CD4-positive, alpha-beta T cell treated with Interleukin-15 for 1 hour (primary cell): Measurements from ENCODE around the gene OR3A1.
"Not testable (repeated sequence)": the region's sequence is repeated elsewhere in the genome, so short reads cannot be mapped to it uniquely, and the experiment has no call there.

Source experiments
- DNase-seq: peaks from one replicate; pipeline ENCODE4 v3.0.0-alpha.2; 2020

Gene OR3A1

GRCh38 chr17:3298260-3298659 is at the start of gene OR3A1:
TSS of gene OR3A1 (minus strand) at chr17:3298360. CDS start at chr17:3292582, 5,778 bp downstream.
- no peak for DNase-seq

DNA sequence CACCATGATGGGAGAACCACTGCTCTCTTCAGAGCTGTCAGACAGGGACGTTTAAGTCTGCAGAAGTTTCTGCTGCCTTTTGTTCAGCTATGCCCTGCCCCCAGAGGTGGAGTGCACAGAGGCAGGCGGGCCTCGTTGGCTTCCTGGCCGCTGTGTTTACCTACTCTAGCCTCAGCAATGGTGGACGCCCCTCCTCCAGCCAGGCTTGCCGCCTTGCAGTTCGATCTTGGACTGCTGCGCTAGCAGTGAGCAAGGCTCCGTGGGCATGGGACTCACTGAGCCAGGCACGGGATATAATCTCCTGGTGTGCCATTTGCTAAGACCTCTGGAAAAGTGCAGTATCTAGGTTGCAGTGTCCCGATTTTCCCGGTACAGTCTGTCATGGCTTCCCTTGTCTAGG is 44.6 kb upstream of the OR3A1 start:
- not testable (repeated sequence) for DNase-seq

- no peak for DNase-seq
Observed at GRCh38 chr17:3335876-3336275, 37.7 kb upstream of the OR3A1 start.

- no peak for DNase-seq
Observed at GRCh38 chr17:3318336-3318735, 20.2 kb upstream of the OR3A1 start.

DNA sequence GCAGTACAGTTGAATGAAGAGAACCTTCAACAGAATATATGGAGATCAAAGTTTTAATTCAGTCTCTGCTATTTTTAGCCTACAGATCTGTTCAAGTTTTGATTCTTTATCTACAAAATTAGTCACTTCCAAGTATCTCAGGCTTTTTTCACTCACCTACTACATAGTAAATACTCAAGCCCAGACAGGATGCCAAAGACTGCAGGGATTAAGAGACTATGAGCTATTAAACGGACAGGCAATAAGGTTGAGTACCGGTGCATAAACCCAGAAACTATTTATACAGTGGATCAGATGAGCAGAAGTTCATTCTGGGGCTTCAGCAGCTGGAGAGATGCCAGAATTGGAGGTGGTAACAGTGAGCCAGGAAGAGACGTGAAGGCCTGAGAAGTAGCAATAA is 18.7 kb upstream of the OR3A1 start:
- no peak for DNase-seq

DNA sequence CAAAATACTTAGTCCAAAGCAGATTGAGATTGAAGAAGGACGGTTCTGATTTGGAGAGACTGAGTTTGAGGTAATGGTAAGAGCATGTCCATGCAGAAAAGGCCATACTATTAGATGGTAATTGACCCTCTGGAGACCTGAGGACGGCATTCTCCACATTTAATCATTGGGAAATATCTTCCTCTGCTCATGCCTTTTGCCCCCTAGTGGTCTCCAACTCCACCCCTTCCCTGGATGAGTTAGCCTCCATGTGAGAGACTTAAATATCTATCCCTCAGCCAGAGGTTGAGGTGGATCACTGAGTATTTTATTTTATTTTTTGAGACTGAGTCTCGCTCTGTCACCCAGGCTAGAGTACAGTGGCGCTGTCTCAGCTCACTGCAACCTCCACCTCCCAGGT is 10.4 kb upstream of the OR3A1 start:
- no peak for DNase-seq

GRCh38 chr17:3295632-3296031 is 2.5 kb downstream of the OR3A1 start:
- DNase-seq, result no peak

DNA sequence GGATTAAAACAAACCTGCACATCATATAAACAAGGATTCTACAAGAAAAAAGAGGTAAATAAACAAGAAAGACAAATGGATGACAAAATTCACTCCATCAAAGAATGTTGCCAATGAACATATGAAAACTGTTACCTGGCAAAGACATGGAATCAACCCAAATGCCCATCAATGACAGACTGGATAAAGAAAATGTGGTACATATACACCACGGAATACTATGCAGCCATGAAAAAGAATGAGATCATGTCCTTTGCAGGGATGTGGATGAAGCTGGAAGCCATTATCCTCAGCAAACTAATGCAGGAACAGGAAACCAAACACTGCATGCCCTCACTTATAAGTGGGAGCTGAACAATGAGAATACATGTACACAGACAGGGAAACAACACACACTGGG is 4.6 kb downstream of the OR3A1 start:
- not testable (repeated sequence) for DNase-seq

- DNase-seq, result no peak
Observed at GRCh38 chr17:3282901-3283300, 15.3 kb downstream of the OR3A1 start.

DNA sequence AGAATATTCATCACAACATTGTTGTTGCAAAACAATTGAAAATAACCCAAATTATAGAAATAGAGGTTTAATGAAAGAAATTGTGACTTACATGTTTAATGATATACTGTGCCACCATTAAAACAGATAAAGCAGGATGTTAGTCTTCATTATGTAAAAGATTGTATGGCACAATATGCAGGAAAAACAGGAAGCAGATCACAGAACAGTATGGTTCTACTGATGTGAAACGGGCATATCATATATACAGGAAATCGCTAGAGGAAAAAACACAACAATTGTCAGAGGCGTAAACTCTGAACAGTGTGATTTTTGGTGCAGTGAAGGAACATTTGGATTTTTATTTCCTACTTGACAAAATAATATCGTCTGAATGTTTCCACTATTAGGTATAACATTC is 22.0 kb downstream of the OR3A1 start:
- no peak for DNase-seq

DNA sequence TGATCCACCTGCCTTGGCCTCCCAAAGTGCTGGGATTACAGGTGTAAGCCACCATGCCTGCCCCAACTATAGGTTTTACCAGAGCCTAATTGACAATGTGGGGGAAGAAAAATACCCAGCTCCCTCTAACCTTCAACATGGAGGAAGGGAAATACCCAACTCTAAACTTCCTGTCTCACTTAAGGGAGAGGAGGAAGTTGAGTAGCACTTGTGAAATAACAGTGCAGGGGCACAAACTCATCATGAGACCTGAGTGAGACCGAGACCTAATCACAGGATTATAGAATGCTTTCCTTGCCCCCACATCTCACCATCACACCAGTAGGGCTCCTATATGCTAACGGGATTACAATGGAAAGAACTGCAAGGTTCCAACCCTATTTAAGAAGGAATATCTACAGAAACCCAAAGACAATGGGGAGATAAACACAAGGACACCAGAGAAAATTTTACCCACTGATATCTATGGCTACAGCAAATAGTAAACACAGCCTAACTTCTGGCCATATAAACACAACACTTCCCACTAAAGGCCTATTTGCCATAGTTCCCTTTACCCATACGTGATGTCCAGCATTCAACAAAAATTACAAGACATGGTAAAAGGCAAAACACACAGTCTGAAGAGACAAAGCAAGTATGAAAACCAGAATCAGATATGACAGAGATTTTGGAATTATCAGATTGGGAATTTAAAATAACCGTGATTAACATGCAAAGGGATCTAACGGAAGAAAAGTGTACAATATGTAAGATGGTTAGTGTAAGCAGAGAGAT is 26.9 kb downstream of the OR3A1 start:
- no peak for DNase-seq

- DNase-seq, result no peak
Observed at GRCh38 chr17:3260600-3260999, 37.6 kb downstream of the OR3A1 start.

DNA sequence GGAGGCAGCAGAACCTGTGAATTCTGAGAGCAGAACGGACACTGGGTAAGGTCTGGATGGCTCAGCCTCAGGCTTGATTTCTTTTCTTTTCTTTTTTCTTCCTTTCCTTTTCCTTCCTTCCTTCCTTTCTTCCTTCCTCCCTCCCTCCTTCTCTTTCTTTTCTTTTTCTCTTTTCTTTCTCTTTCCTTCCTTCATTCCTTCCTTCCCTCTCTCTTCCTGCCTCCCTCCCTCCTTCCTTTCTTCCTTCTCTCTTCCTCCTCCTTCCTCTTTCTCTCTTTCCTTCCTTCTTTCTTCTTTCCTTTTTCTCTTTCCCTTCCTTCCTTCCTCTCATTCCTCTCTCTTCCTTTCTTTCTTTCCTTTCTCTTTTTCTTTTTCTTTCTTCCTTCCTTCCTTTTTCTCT is 38.0 kb downstream of the OR3A1 start:
- no peak for DNase-seq

GRCh38 chr17:3256575-3256974 is 41.6 kb downstream of the OR3A1 start:
- DNase-seq, result no peak

GRCh38 chr17:3249013-3249412 is 49.1 kb downstream of the OR3A1 start:
- DNase-seq, result not testable (repeated sequence)

- DNase-seq, result not testable (repeated sequence)
Observed at GRCh38 chr17:3244841-3245240, 53.3 kb downstream of the OR3A1 start.

DNA sequence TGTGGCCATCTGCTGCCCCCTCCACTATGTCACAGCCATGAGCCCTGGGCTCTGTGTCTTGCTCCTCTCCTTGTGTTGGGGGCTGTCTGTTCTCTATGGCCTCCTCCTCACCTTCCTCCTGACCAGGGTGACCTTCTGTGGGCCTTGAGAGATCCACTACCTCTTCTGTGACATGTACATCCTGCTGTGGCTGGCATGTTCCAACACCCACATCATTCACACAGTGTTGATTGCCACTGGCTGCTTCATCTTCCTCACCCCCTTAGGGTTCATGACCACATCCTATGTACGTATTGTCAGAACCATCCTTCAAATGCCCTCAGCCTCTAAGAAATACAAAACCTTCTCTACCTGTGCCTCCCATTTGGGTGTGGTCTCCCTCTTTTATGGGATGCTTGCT is 57.1 kb downstream of the OR3A1 start:
- not testable (repeated sequence) for DNase-seq
